WTC11 (cell line): ENCODE data around the gene SIRPB2.

Experiments
- CREM ChIP-seq: sonication (generic); formaldehyde crosslinking; IDR thresholded peaks from 2 replicates; pipeline ENCODE4 v1.8.1; 2022; ENCODE audit warnings: mild to moderate bottlenecking, missing genetic modification reagents, moderate library complexity
- HMGXB4 ChIP-seq: sonication (generic); formaldehyde crosslinking; IDR thresholded peaks from 2 replicates; pipeline ENCODE4 v1.8.1; 2023; ENCODE audit warnings: mild to moderate bottlenecking, moderate library complexity, missing genetic modification reagents
- NR2C2 ChIP-seq: sonication (generic); formaldehyde crosslinking; IDR thresholded peaks from 2 replicates; pipeline ENCODE4 v1.8.0; 2022; ENCODE audit warnings: mild to moderate bottlenecking, missing genetic modification reagents

GRCh38 chr20:1460275-1460674, 30.9 kb downstream of the SIRPB2 start:
- TF ChIP-seq NR2C2: no peak
- TF ChIP-seq HMGXB4: no peak
- TF ChIP-seq CREM (CRISPR knock-in tag): no peak
